ENCODE measurements around the gene XIST.

Gene XIST

DNA sequence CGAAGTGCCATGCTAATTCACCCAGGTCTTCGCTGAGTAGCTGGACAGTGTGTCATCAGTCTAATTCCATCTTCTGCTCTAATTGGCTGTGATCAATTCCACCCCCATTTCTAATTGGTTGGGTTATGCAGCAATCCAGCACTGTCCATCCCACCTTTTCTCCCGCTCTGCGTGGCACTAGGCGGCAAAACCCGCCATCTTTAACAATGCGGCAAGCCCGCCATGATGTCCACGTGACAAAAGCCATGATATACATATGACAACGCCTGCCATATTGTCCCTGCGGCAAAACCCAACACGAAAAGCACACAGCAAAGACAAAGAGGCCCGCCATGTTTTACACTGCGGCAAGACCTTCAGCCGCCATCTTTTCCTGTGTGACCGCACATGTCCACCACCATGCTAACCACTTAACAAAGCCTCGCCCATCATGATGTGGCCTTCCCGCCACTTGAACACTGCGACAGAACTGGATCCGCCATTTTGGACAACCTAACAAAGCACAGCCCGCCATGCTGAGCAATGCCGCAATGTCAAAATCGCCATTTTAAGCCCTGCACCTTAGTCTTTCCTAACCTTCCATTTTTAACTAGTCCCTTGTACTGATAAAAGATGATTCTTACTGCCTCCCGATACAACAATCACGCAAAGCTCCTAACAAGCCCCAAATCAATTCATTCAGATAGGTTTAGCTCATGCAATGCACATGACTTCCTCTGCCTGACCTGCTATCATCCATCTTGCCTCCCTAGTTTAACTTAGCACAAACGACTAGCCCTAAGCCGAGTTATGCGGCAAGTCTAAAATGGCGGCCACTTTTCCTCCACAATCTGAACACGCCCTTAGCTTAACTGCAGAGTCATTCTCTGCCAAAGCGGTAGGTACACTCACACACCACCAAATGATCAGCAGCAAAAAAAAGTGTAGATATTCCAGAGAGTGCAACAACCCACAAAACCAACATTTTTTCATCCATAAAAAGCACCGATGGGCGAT is 1.2 kb downstream of the XIST start (continued):
- TF ChIP-seq, protein P1, sequence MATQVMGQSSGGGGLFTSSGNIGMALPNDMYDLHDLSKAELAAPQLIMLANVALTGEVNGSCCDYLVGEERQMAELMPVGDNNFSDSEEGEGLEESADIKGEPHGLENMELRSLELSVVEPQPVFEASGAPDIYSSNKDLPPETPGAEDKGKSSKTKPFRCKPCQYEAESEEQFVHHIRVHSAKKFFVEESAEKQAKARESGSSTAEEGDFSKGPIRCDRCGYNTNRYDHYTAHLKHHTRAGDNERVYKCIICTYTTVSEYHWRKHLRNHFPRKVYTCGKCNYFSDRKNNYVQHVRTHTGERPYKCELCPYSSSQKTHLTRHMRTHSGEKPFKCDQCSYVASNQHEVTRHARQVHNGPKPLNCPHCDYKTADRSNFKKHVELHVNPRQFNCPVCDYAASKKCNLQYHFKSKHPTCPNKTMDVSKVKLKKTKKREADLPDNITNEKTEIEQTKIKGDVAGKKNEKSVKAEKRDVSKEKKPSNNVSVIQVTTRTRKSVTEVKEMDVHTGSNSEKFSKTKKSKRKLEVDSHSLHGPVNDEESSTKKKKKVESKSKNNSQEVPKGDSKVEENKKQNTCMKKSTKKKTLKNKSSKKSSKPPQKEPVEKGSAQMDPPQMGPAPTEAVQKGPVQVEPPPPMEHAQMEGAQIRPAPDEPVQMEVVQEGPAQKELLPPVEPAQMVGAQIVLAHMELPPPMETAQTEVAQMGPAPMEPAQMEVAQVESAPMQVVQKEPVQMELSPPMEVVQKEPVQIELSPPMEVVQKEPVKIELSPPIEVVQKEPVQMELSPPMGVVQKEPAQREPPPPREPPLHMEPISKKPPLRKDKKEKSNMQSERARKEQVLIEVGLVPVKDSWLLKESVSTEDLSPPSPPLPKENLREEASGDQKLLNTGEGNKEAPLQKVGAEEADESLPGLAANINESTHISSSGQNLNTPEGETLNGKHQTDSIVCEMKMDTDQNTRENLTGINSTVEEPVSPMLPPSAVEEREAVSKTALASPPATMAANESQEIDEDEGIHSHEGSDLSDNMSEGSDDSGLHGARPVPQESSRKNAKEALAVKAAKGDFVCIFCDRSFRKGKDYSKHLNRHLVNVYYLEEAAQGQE (tag by site-specific recombination; IDR thresholded peaks at IDR 0.05), result peak; percentile 9; the same call in 1 of the 2 replicates
- no peak for TF ChIP-seq ZBTB7A (tag by site-specific recombination; IDR thresholded peaks at IDR 0.05; ENCODE audit: low read depth)
- TF ChIP-seq SP2 (tag by site-specific recombination; IDR thresholded peaks at IDR 0.05), result peak; percentile 87
- peak; percentile 82 for TF ChIP-seq KLF8 (tag by site-specific recombination; IDR thresholded peaks at IDR 0.05)
- no peak for TF ChIP-seq ZNF274 (IDR thresholded peaks at IDR 0.05; ENCODE audit: low read length)
- TF ChIP-seq ZNF274 (tag by site-specific recombination; IDR thresholded peaks at IDR 0.05; ENCODE audit: borderline replicate concordance), result no peak
- TF ChIP-seq KLF7 (tag by site-specific recombination; IDR thresholded peaks at IDR 0.05; ENCODE audit: borderline replicate concordance), result peak; percentile 89
- TF ChIP-seq MZF1 (tag by site-specific recombination; IDR thresholded peaks at IDR 0.05; ENCODE audit: borderline replicate concordance), result no peak
- TF ChIP-seq, protein P2, sequence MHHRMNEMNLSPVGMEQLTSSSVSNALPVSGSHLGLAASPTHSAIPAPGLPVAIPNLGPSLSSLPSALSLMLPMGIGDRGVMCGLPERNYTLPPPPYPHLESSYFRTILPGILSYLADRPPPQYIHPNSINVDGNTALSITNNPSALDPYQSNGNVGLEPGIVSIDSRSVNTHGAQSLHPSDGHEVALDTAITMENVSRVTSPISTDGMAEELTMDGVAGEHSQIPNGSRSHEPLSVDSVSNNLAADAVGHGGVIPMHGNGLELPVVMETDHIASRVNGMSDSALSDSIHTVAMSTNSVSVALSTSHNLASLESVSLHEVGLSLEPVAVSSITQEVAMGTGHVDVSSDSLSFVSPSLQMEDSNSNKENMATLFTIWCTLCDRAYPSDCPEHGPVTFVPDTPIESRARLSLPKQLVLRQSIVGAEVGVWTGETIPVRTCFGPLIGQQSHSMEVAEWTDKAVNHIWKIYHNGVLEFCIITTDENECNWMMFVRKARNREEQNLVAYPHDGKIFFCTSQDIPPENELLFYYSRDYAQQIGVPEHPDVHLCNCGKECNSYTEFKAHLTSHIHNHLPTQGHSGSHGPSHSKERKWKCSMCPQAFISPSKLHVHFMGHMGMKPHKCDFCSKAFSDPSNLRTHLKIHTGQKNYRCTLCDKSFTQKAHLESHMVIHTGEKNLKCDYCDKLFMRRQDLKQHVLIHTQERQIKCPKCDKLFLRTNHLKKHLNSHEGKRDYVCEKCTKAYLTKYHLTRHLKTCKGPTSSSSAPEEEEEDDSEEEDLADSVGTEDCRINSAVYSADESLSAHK (tag by site-specific recombination; IDR thresholded peaks at IDR 0.05), result no peak; the same call in 1 of the 2 replicates
- peak; percentile 82; the same call in 1 of the 2 replicates for TF ChIP-seq IKZF3 (tag by site-specific recombination; IDR thresholded peaks at IDR 0.05)
- no peak for TF ChIP-seq OVOL3 (tag by site-specific recombination; IDR thresholded peaks at IDR 0.05)
- no peak for TF ChIP-seq ZNF223 (tag by site-specific recombination; IDR thresholded peaks at IDR 0.05)
- no peak for TF ChIP-seq ZNF132 (tag by site-specific recombination; IDR thresholded peaks at IDR 0.05; ENCODE audit: borderline replicate concordance)
- TF ChIP-seq YY1 (tag by site-specific recombination; IDR thresholded peaks at IDR 0.05), result peak; percentile 100
- TF ChIP-seq, protein P3, sequence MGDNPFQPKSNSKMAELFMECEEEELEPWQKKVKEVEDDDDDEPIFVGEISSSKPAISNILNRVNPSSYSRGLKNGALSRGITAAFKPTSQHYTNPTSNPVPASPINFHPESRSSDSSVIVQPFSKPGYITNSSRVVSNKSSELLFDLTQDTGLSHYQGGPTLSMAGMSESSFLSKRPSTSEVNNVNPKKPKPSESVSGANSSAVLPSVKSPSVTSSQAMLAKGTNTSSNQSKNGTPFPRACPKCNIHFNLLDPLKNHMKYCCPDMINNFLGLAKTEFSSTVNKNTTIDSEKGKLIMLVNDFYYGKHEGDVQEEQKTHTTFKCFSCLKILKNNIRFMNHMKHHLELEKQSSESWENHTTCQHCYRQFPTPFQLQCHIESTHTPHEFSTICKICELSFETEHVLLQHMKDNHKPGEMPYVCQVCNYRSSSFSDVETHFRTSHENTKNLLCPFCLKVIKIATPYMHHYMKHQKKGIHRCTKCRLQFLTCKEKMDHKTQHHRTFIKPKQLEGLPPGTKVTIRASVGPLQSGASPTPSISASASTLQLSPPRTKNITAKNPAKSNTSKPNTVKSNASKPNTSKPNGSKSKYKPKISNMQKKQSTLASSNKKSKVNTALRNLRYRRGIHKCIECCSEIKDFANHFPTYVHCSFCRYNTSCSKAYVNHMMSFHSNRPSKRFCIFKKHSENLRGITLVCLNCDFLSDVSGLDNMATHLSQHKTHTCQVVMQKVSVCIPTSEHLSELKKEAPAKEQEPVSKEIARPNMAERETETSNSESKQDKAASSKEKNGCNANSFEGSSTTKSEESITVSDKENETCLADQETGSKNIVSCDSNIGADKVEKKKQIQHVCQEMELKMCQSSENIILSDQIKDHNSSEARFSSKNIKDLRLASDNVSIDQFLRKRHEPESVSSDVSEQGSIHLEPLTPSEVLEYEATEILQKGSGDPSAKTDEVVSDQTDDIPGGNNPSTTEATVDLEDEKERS (tag by site-specific recombination; IDR thresholded peaks at IDR 0.05), result peak; percentile 97
- TF ChIP-seq ZNF621 (tag by site-specific recombination; IDR thresholded peaks at IDR 0.05), result no peak
- TF ChIP-seq ZNF214 (tag by site-specific recombination; IDR thresholded peaks at IDR 0.05; ENCODE audit: borderline replicate concordance), result no peak
- TF ChIP-seq, protein P4, sequence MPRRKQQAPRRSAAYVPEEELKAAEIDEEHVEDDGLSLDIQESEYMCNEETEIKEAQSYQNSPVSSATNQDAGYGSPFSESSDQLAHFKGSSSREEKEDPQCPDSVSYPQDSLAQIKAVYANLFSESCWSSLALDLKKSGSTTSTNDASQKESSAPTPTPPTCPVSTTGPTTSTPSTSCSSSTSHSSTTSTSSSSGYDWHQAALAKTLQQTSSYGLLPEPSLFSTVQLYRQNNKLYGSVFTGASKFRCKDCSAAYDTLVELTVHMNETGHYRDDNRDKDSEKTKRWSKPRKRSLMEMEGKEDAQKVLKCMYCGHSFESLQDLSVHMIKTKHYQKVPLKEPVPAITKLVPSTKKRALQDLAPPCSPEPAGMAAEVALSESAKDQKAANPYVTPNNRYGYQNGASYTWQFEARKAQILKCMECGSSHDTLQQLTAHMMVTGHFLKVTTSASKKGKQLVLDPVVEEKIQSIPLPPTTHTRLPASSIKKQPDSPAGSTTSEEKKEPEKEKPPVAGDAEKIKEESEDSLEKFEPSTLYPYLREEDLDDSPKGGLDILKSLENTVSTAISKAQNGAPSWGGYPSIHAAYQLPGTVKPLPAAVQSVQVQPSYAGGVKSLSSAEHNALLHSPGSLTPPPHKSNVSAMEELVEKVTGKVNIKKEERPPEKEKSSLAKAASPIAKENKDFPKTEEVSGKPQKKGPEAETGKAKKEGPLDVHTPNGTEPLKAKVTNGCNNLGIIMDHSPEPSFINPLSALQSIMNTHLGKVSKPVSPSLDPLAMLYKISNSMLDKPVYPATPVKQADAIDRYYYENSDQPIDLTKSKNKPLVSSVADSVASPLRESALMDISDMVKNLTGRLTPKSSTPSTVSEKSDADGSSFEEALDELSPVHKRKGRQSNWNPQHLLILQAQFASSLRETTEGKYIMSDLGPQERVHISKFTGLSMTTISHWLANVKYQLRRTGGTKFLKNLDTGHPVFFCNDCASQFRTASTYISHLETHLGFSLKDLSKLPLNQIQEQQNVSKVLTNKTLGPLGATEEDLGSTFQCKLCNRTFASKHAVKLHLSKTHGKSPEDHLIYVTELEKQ (tag by site-specific recombination; IDR thresholded peaks at IDR 0.05; ENCODE audit: borderline replicate concordance), result peak; percentile 48; the same call in 1 of the 2 replicates
- TF ChIP-seq, protein P5, sequence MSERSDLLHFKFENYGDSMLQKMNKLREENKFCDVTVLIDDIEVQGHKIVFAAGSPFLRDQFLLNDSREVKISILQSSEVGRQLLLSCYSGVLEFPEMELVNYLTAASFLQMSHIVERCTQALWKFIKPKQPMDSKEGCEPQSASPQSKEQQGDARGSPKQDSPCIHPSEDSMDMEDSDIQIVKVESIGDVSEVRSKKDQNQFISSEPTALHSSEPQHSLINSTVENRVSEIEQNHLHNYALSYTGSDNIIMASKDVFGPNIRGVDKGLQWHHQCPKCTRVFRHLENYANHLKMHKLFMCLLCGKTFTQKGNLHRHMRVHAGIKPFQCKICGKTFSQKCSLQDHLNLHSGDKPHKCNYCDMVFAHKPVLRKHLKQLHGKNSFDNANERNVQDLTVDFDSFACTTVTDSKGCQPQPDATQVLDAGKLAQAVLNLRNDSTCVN (tag by site-specific recombination; optimal IDR thresholded peaks at IDR 0.05), result no peak
- TF ChIP-seq OSR2 (tag by site-specific recombination; IDR thresholded peaks at IDR 0.05), result peak; percentile 19; the same call in 1 of the 2 replicates
- TF ChIP-seq, protein P6, sequence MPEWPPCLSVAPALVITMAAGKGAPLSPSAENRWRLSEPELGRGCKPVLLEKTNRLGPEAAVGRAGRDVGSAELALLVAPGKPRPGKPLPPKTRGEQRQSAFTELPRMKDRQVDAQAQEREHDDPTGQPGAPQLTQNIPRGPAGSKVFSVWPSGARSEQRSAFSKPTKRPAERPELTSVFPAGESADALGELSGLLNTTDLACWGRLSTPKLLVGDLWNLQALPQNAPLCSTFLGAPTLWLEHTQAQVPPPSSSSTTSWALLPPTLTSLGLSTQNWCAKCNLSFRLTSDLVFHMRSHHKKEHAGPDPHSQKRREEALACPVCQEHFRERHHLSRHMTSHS (tag by site-specific recombination; IDR thresholded peaks at IDR 0.05), result peak; percentile 48; the same call in 1 of the 2 replicates
- no peak for TF ChIP-seq ZFP41 (tag by site-specific recombination; IDR thresholded peaks at IDR 0.05; ENCODE audit: borderline replicate concordance)
- TF ChIP-seq ZNF843 (tag by site-specific recombination; IDR thresholded peaks at IDR 0.05), result no peak; the same call in 1 of the 2 replicates
